HepG2 (cell line): ENCODE results near the gene FAM156A.

Experiments used
- ARNT ChIP-seq: fragments of 450-650 bp; IDR thresholded peaks from 2 replicates; pipeline ENCODE4 v1.6.1; 2017
- NFRKB ChIP-seq: fragments of 450-650 bp; IDR thresholded peaks from 2 replicates; pipeline ENCODE4 v1.6.1; 2017
- ZFY ChIP-seq: sonication (generic); formaldehyde crosslinking; IDR thresholded peaks from 2 replicates; pipeline ENCODE4 v1.4.0; 2020; ENCODE audit warnings: missing genetic modification reagents
- TF ChIP-seq, protein P1 (sequence below): sonication (generic); formaldehyde crosslinking; IDR thresholded peaks from 2 replicates; pipeline ENCODE4 v1.5.0; 2020; ENCODE audit warnings: mild to moderate bottlenecking, missing genetic modification reagents, moderate library complexity

DNA sequence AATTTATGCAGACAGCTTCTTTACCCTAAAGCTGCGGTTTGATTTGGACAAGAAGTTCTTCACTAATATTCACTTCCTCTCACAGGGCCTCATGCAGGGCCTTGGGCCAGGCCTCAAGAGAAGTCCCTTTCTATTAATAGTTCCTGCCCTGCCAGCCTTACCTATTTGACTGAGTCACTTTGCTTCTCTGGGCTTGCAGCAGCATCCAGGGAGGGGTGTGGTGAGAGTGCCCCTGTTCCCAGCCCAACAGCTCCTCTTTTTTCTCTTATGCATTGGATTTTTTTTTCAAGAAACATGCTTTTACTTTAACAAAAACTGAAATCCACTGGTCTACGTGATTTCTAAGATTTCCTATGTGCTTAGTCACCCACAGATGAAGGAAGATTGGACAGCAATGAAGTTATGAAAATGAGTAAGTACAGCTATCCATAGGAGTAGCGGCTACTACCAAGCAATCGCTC lies 34.5 kb downstream of the FAM156A start:
- no peak for TF ChIP-seq ARNT
- TF ChIP-seq, protein P1, sequence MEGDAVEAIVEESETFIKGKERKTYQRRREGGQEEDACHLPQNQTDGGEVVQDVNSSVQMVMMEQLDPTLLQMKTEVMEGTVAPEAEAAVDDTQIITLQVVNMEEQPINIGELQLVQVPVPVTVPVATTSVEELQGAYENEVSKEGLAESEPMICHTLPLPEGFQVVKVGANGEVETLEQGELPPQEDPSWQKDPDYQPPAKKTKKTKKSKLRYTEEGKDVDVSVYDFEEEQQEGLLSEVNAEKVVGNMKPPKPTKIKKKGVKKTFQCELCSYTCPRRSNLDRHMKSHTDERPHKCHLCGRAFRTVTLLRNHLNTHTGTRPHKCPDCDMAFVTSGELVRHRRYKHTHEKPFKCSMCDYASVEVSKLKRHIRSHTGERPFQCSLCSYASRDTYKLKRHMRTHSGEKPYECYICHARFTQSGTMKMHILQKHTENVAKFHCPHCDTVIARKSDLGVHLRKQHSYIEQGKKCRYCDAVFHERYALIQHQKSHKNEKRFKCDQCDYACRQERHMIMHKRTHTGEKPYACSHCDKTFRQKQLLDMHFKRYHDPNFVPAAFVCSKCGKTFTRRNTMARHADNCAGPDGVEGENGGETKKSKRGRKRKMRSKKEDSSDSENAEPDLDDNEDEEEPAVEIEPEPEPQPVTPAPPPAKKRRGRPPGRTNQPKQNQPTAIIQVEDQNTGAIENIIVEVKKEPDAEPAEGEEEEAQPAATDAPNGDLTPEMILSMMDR = no peak
- no peak for TF ChIP-seq ZFY (CRISPR knock-in tag)
- TF ChIP-seq NFRKB = no peak
